Transverse colon (tissue), 4 donors: ENCODE data around the gene MET. TPM values are rescaled to one million over a fixed set of nuclear protein-coding genes. Genes with fewer than 3 reads are reported as not detected.

ENCODE experiments used
- DNase-seq: peaks from one replicate; pipeline ENCODE4 v3.0.0-alpha.2; 2019
- H3K27ac ChIP-seq, 4 donors: fragments of 200-600 bp; sonication (generic); 2 replicates each; pipeline ENCODE4 v1.5.1; 2016 to 2018; ENCODE audit warnings: inconsistent platforms in 4 of 4
- H3K27me3 ChIP-seq: fragments of 200-600 bp; sonication (generic); 2 replicates; pipeline ENCODE4 v1.5.1; 2017; ENCODE audit warnings: inconsistent platforms
- H3K36me3 ChIP-seq, 4 donors: fragments of 200-600 bp; sonication (generic); 2 replicates each; pipeline ENCODE4 v1.5.1; 2017 to 2019; ENCODE audit warnings: inconsistent platforms in 4 of 4
- H3K4me1 ChIP-seq, 4 donors: fragments of 200-600 bp; sonication (generic); 2 replicates each; pipeline ENCODE4 v1.5.1; 2017 to 2020; ENCODE audit warnings: inconsistent platforms in 4 of 4
- H3K4me3 ChIP-seq, 4 donors: fragments of 200-600 bp; sonication (generic); 1 replicate in 1 of 4; 2 replicates in 3 of 4; pipeline versions ENCODE4 v1.5.1 to v1.6.1; 2017 to 2019; ENCODE audit warnings: inconsistent platforms in 4 of 4
- H3K9me3 ChIP-seq, 2 donors: fragments of 200-600 bp; sonication (generic); 2 replicates each; pipeline ENCODE4 v1.5.1; 2017 to 2019; ENCODE audit warnings: inconsistent platforms in 2 of 2
- CTCF ChIP-seq, 5 experiments: fragments of 200-600 bp in 3 of 5; fragments of 450-650 bp in 2 of 5; sonication (generic) in 3 of 5; IDR thresholded peaks; 1 replicate in 2 of 5; 2 replicates in 3 of 5; pipeline ENCODE4 v1.5.1; 2016 to 2017; ENCODE audit warnings: antibody characterized with exemption in 5 of 5, inconsistent platforms in 3 of 5, mild to moderate bottlenecking in 2 of 5, moderate library complexity in 1 of 5
- EP300 ChIP-seq: sonication (generic); formaldehyde crosslinking; IDR thresholded peaks from one replicate; pipeline ENCODE4 v1.6.1; 2017; ENCODE audit warnings: antibody characterized with exemption, low read depth
- POLR2A ChIP-seq: fragments of 450-650 bp; IDR thresholded peaks from one replicate; pipeline ENCODE4 v1.6.1; 2016; ENCODE audit warnings: antibody characterized with exemption, mild to moderate bottlenecking, moderate library complexity
- POLR2AphosphoS5 ChIP-seq, 3 donors: sonication (generic); formaldehyde crosslinking; IDR thresholded peaks; one replicate each; pipeline ENCODE4 v1.6.1; 2016; ENCODE audit warnings: antibody characterized with exemption in 3 of 3
- WGBS, 2 donors: methylation state at CpG; one replicate each; pipeline ENCODE4 v1.1.5; 2018; ENCODE audit warnings: low coverage in 1 of 2; 5-methylcytosine and 5-hydroxymethylcytosine counted together
- in situ Hi-C, 4 donors: fragments of 200-750 bp; cut with MboI; loops; one replicate each; pipeline versions ENCODE4 v1.15.0 to v1.15.1; 2017; ENCODE audit warnings: low sequenced_read_pairs in 3 of 4, low pct_ligation_motif_present in 1 of 4, low pct_unique_long_range_greater_than_20kb in 1 of 4
- intact Hi-C: fragments of 100-400 bp; cut with DNase I; formaldehyde crosslinking; loops from one replicate; pipeline ENCODE4 v1.15.1; 2023; ENCODE audit warnings: low total_unique reads
- total RNA-seq, 4 donors: library from RNA; depleted of rRNA; stranded (reverse); fragments of >200 nt; gene quantifications; one replicate each; pipeline ENCODE4 v1.1.0, GENCODE V29; 2016

Gene MET
- total RNA-seq, 4 donors from 2014 or later = 6.4 to 35.5 (median 20.3) TPM

DNA sequence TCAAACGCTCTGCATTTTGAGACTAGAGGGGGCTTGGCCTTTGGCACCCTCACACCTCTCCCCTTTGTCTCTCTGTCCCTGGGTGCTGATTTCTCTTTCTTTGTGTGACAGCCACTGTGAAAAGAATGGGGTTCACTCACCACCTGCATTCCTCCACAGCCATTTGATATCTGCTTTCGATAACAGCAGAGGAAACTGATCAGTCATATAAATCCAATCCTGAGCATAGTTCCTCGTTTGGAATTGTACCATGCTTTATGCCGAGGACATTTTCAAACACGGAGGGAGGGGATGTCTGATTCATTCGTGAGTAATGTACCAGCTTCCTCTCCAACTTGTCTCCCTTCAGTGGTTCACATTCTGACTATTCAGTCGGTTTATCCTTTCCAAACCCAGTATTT is 15.8 kb downstream of the MET start:
- in situ Hi-C loops = no loop called here
- intact Hi-C loops = no loop called here

GRCh38 chr7:116689790-116690259 is 17.8 kb downstream of the MET start:
- no peak overlapping the region for H3K4me3 ChIP-seq
- intact Hi-C loops (loop anchor here (10.0 kb wide), 1 partner anchor 1415 kb away; no protein-coding TSS in a partner anchor), in situ Hi-C loops (no loop called here)
- TF ChIP-seq CTCF (IDR thresholded peaks at IDR 0.05) = no peak
- no peak for TF ChIP-seq POLR2A
- no peak for TF ChIP-seq POLR2AphosphoS5 (IDR thresholded peaks at IDR 0.05)
- TF ChIP-seq EP300 = no peak
- H3K4me1 ChIP-seq = peaks cover 0 to 3% (median 0%) of the 10 kb centered on the region in 4 donors
- no peaks in the 10 kb centered on the region for H3K9me3 ChIP-seq
- no peaks in the 10 kb centered on the region for H3K27me3 ChIP-seq
- WGBS, 2 donors = 72 to 81% methylated on average over 2 to 4 of the region's 4 CpGs
- H3K36me3 ChIP-seq = no peaks in the 10 kb centered on the region
- DNase-seq = no peak
- no peak overlapping the region for H3K27ac ChIP-seq

More for the DNA sequence above, 15.8 kb downstream of the MET start:
- Histone ChIP-seq H3K4me3 (no peak overlapping the region), H3K9me3 (no peaks in the 10 kb centered on the region), H3K4me1 (peaks cover 0 to 3% (median 0%) of the 10 kb centered on the region in 4 donors), H3K27ac (no peak overlapping the region), H3K36me3 (no peaks in the 10 kb centered on the region), H3K27me3 (no peaks in the 10 kb centered on the region)
- WGBS, 2 donors = 48 to 71% methylated on average over 3 to 7 of the region's 7 CpGs
- DNase-seq = no peak
- TF ChIP-seq POLR2AphosphoS5 (IDR thresholded peaks at IDR 0.05) = no peak
- TF ChIP-seq POLR2A = no peak
- TF ChIP-seq CTCF (IDR thresholded peaks at IDR 0.05) = no peak

DNA sequence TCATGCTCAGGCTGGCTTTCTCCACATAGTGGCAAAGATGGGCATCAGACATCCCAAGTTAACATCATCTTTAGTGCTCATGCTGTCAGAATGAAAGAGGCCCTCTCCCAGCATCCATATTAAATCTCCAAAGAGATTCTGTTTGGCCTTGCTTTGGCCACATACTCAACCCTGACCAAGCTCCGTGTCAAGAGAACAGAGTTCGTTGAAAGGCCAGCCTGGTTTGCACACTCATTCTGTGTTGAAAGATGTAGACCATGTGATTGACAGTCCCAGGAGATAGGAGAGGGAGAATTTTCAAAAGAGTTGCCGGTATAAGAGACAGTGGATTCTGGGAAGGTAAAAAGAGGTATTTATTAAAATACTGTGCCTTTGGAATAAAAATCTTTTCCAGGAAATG is 19.7 kb downstream of the MET start:
- in situ Hi-C loops (no loop called here), intact Hi-C loops (loop anchor here (10.0 kb wide), 1 partner anchor 1413 kb away; no protein-coding TSS in a partner anchor)
- 84 to 100% methylated on average over 2 to 3 of the region's 3 CpGs for WGBS, 2 donors
- Histone ChIP-seq H3K4me3 (no peak overlapping the region), H3K27me3 (no peaks in the 10 kb centered on the region), H3K27ac (no peak overlapping the region), H3K36me3 (no peaks in the 10 kb centered on the region), H3K4me1 (peaks cover 0 to 3% (median 0%) of the 10 kb centered on the region in 4 donors), H3K9me3 (no peaks in the 10 kb centered on the region)
- no peak for DNase-seq
- TF ChIP-seq CTCF (IDR thresholded peaks at IDR 0.05) (no peak), EP300 (no peak), POLR2AphosphoS5 (IDR thresholded peaks at IDR 0.05) (no peak), POLR2A (no peak)

DNA sequence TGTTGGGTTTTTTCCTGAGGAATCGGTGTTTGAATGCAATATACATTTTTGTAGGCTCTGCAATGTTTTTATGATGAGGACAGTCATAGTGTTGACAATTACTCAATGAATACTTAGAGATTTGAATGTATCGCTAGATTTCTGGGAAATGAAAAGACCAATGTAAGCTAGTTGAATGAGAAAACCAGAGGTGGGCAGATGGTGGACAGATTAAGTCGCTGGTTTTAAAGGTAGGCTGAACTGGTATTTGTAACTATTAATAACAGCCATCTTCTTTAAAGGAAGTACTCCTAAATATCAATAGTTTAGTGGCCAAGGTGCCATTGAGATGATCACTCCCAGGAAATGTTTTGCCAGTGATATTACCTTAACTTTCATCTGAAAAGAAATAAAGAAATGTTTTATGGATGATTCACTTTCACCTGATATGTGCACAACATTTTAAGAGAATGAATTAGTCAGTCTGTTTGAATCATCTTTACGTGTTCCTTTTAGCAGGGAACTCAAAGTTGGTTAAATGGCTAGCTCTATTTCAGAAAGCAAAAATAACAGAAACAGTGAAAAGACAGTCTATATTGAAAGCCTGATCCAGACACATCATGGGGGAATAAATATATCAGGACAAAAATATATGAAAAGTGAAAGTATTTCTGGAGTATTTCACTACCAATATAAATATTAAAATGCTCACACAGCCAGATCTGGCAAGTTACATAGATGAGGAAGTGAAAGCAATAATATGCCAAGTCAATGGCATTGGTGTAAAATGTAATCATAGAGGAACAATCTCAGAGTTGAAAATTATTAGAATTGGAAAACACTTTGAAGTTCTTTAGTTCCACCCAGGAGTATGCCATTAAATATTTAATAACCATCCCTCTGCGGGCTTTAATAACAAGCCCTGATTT is 20.7 kb downstream of the MET start:
- H3K4me1 ChIP-seq = no peaks in the 10 kb centered on the region
- in situ Hi-C loops = no loop called here
- no peak overlapping the region for H3K4me3 ChIP-seq
- no peak for DNase-seq
- WGBS, 2 donors = 81 to 85% methylated on average over 5 of the region's 5 CpGs
- intact Hi-C loops = loop anchor here (10.0 kb wide), 1 partner anchor 1412 kb away; no protein-coding TSS in a partner anchor
- TF ChIP-seq EP300 (no peak), POLR2AphosphoS5 (IDR thresholded peaks at IDR 0.05) (no peak), CTCF (IDR thresholded peaks at IDR 0.05) (no peak), POLR2A (no peak)
- H3K36me3 ChIP-seq = no peaks in the 10 kb centered on the region
- no peak overlapping the region for H3K27ac ChIP-seq
- H3K27me3 ChIP-seq = no peaks in the 10 kb centered on the region
- no peaks in the 10 kb centered on the region for H3K9me3 ChIP-seq
